ENCODE results near the gene TRPM4.
"Not testable (repeated sequence)": the region's sequence is repeated elsewhere in the genome, so short reads cannot be mapped to it uniquely, and the experiment has no call there.

Gene TRPM4

GRCh38 chr19:49168421-49168820 is 10.8 kb downstream of the TRPM4 start:
- Mint-ChIP-seq H3K27ac (no peak overlapping the region), H3K4me3 (no peak overlapping the region), H3K27me3 (ENCODE audit: low read depth) (peaks cover 5% of the 10 kb centered on the region), H3K9me3 (no peaks in the 10 kb centered on the region), H3K4me1 (ENCODE audit: low read depth) (no peaks in the 10 kb centered on the region), H3K36me3 (ENCODE audit: low read depth) (no peaks in the 10 kb centered on the region)
- DNase-seq (ENCODE audit: low spot score): no peak

GRCh38 chr19:49173198-49173597 is 15.6 kb downstream of the TRPM4 start:
- DNase-seq (ENCODE audit: low spot score): no peak
- H3K4me1 Mint-ChIP-seq (ENCODE audit: low read depth): peaks cover 4% of the 10 kb centered on the region
- H3K27me3 Mint-ChIP-seq (ENCODE audit: low read depth): no peaks in the 10 kb centered on the region
- no peak overlapping the region for H3K4me3 Mint-ChIP-seq
- no peaks in the 10 kb centered on the region for H3K9me3 Mint-ChIP-seq
- H3K27ac Mint-ChIP-seq: no peak overlapping the region
- no peaks in the 10 kb centered on the region for H3K36me3 Mint-ChIP-seq (ENCODE audit: low read depth)

GRCh38 chr19:49180659-49181058 is 23.1 kb downstream of the TRPM4 start:
- no peak overlapping the region for H3K27ac Mint-ChIP-seq
- H3K4me1 Mint-ChIP-seq (ENCODE audit: low read depth): peaks cover 4% of the 10 kb centered on the region
- H3K27me3 Mint-ChIP-seq (ENCODE audit: low read depth): no peaks in the 10 kb centered on the region
- no peak overlapping the region for H3K4me3 Mint-ChIP-seq
- DNase-seq (ENCODE audit: low spot score): no peak
- H3K36me3 Mint-ChIP-seq (ENCODE audit: low read depth): no peaks in the 10 kb centered on the region
- peaks cover 6% of the 10 kb centered on the region for H3K9me3 Mint-ChIP-seq

DNA sequence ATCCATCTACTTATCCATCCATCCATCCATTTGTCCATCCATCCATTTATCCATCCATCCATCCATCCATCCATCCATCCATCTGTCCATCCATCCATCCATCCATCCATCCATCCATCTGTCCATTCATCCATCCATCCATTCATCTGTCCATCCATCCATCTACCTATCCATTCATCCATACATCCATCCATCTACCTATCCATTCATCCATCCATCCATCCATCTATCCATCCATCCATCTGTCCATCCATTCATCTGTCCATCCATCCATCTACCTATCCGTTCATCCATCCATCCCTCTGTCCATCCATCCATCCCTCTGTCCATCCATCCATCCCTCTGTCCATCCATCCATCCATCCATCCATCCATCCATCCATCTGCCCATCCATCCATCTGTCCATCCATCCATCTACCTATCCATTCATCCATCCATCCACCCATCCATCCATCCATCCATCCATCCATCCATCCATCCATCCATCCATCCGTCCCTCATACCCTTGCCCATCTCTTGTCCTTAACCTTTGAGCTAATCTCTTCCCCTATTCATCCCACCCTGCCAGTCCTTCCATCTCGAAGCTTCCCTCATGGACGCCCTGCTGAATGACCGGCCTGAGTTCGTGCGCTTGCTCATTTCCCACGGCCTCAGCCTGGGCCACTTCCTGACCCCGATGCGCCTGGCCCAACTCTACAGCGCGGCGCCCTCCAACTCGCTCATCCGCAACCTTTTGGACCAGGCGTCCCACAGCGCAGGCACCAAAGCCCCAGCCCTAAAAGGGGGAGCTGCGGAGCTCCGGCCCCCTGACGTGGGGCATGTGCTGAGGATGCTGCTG is 24.6 kb downstream of the TRPM4 start:
- H3K27ac Mint-ChIP-seq; H3K9me3 Mint-ChIP-seq; H3K27me3 Mint-ChIP-seq (ENCODE audit: low read depth); H3K4me3 Mint-ChIP-seq; H3K36me3 Mint-ChIP-seq (ENCODE audit: low read depth); DNase-seq (ENCODE audit: low spot score); H3K4me1 Mint-ChIP-seq (ENCODE audit: low read depth): not testable (repeated sequence)

- H3K36me3 Mint-ChIP-seq (ENCODE audit: low read depth): no peaks in the 10 kb centered on the region
- H3K9me3 Mint-ChIP-seq: peaks cover 6% of the 10 kb centered on the region
- no peak overlapping the region for H3K27ac Mint-ChIP-seq
- no peak overlapping the region for H3K4me3 Mint-ChIP-seq
- H3K4me1 Mint-ChIP-seq (ENCODE audit: low read depth): no peaks in the 10 kb centered on the region
- no peak for DNase-seq (ENCODE audit: low spot score)
- no peaks in the 10 kb centered on the region for H3K27me3 Mint-ChIP-seq (ENCODE audit: low read depth)
These were observed 25.3 kb downstream of the TRPM4 start for GRCh38 chr19:49182848-49183375.

DNA sequence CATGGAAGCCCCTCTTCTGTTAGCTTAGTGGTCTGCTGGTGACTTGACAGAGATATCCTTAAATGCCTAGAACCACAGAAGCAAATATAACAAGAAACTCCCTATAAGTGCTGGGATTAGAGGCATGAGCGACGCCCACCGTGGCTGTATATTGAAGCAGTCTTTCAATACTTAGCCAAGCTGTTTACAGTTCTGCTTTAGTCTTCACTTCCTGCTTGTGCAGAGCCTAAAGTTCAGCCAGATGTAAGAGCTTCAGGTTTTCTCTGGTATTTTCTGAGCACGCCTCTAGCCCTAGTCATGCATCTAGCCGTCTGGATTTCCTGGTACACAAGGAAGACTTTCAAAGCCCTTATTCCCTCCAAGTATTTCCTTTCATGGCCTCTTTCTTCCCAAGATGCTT is 28.5 kb downstream of the TRPM4 start:
- Mint-ChIP-seq H3K4me1 (ENCODE audit: low read depth) (peaks cover 5% of the 10 kb centered on the region), H3K27ac (no peak overlapping the region), H3K36me3 (ENCODE audit: low read depth) (no peaks in the 10 kb centered on the region), H3K27me3 (ENCODE audit: low read depth) (no peaks in the 10 kb centered on the region), H3K9me3 (peaks cover 9% of the 10 kb centered on the region), H3K4me3 (no peak overlapping the region)
- no peak for DNase-seq (ENCODE audit: low spot score)

- H3K4me1 Mint-ChIP-seq (ENCODE audit: low read depth): peaks cover 5% of the 10 kb centered on the region
- H3K9me3 Mint-ChIP-seq: peaks cover 9% of the 10 kb centered on the region
- H3K36me3 Mint-ChIP-seq (ENCODE audit: low read depth): no peaks in the 10 kb centered on the region
- H3K27ac Mint-ChIP-seq: no peak overlapping the region
- no peak for DNase-seq (ENCODE audit: low spot score)
- H3K27me3 Mint-ChIP-seq (ENCODE audit: low read depth): no peaks in the 10 kb centered on the region
- no peak overlapping the region for H3K4me3 Mint-ChIP-seq
These were observed 31.1 kb downstream of the TRPM4 start for GRCh38 chr19:49188626-49189200.

DNA sequence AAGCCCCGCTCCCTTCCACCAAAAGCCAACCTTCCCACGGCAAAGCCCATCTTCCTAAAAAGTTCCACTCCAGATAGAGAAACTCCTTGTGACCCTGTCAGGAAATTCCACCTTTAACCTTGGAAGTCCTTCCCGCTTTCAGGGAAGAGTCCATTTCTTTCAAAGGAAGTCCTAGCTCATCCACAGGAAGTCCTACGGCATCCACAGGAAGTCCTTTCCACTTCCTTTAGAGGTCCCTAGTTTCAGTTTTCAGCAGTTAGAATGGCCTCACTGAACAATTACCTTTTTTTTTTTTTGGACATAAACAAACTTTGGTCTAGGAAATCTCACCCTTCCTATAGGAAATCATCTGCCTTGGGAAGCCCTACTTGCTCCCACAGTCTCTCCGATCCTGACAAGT is 31.7 kb downstream of the TRPM4 start:
- Mint-ChIP-seq H3K4me3 (no peak overlapping the region), H3K36me3 (ENCODE audit: low read depth) (no peaks in the 10 kb centered on the region), H3K4me1 (ENCODE audit: low read depth) (peaks cover 5% of the 10 kb centered on the region), H3K9me3 (peaks cover 4% of the 10 kb centered on the region), H3K27ac (peak overlapping the region; percentile 20), H3K27me3 (ENCODE audit: low read depth) (no peaks in the 10 kb centered on the region)
- DNase-seq (ENCODE audit: low spot score): no peak

DNA sequence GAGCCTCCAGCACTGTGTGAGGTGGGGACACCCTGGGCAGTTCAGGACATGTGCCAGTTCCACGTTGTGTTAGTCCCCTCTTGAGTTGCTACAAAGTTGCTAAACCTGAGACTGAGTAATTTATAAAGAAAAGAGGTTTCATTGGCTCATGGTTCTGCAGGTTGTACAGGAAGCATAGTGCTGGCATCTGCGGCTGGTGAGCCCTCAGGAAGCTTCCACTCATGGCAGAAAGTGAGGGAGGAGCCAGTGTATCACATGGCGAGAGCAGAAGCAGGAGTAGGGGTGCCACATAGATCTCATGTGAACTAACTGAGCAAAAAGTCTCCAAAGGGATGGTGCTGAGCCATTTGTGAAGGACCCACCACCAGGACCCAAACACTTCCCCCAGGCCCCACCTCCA is 33.2 kb downstream of the TRPM4 start:
- Mint-ChIP-seq H3K27ac (no peak overlapping the region), H3K9me3 (peaks cover 4% of the 10 kb centered on the region), H3K36me3 (ENCODE audit: low read depth) (no peaks in the 10 kb centered on the region), H3K27me3 (ENCODE audit: low read depth) (no peaks in the 10 kb centered on the region), H3K4me3 (no peak overlapping the region), H3K4me1 (ENCODE audit: low read depth) (peaks cover 5% of the 10 kb centered on the region)
- DNase-seq (ENCODE audit: low spot score): no peak

DNA sequence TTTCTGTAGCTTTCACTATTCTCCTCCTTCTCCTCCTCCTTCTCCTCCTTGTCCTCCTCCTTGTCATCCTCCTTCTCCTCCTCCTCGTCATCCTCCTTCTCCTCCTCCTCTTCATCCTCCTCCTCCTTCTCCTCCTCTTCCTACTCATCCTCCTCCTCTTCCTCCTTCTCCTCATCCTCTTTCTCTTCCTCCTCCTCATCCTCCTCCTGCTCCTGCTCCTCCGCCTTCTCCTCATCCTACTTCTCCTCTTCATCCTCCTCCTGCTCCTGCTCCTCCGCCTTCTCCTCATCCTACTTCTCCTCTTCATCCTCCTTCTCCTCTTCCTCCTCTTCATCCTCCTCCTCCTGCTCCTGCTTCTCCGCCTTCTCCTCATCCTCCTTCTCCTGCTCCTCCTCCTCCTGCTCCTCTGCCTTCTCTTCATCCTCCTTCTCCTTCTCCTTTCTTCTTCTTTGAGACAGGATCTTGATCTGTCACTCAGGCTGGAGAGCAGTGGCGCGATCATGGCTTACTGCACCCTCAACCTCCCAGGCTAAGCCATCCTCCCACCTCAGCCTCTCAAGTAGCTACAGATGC is 36.3 kb downstream of the TRPM4 start:
- Mint-ChIP-seq H3K9me3 (peaks cover 4% of the 10 kb centered on the region), H3K36me3 (ENCODE audit: low read depth) (no peaks in the 10 kb centered on the region), H3K4me1 (ENCODE audit: low read depth) (peaks cover 6% of the 10 kb centered on the region), H3K4me3 (no peak overlapping the region), H3K27me3 (ENCODE audit: low read depth) (no peaks in the 10 kb centered on the region), H3K27ac (no peak overlapping the region)
- no peak for DNase-seq (ENCODE audit: low spot score)

GRCh38 chr19:49194408-49194807 is 36.8 kb downstream of the TRPM4 start:
- H3K27me3 Mint-ChIP-seq (ENCODE audit: low read depth): no peaks in the 10 kb centered on the region
- no peak overlapping the region for H3K4me3 Mint-ChIP-seq
- H3K36me3 Mint-ChIP-seq (ENCODE audit: low read depth): no peaks in the 10 kb centered on the region
- no peak overlapping the region for H3K27ac Mint-ChIP-seq
- peaks cover 4% of the 10 kb centered on the region for H3K9me3 Mint-ChIP-seq
- DNase-seq (ENCODE audit: low spot score): no peak
- peaks cover 9% of the 10 kb centered on the region for H3K4me1 Mint-ChIP-seq (ENCODE audit: low read depth)

GRCh38 chr19:49196527-49197240 is 39.1 kb downstream of the TRPM4 start:
- Mint-ChIP-seq H3K4me1 (ENCODE audit: low read depth) (peaks cover 9% of the 10 kb centered on the region), H3K9me3 (no peaks in the 10 kb centered on the region), H3K27me3 (ENCODE audit: low read depth) (no peaks in the 10 kb centered on the region), H3K4me3 (no peak overlapping the region), H3K36me3 (ENCODE audit: low read depth) (no peaks in the 10 kb centered on the region), H3K27ac (no peak overlapping the region)
- DNase-seq (ENCODE audit: low spot score): no peak

- no peak overlapping the region for H3K27ac Mint-ChIP-seq
- no peak for DNase-seq (ENCODE audit: low spot score)
- peaks cover 9% of the 10 kb centered on the region for H3K4me1 Mint-ChIP-seq (ENCODE audit: low read depth)
- H3K27me3 Mint-ChIP-seq (ENCODE audit: low read depth): no peaks in the 10 kb centered on the region
- no peaks in the 10 kb centered on the region for H3K36me3 Mint-ChIP-seq (ENCODE audit: low read depth)
- no peak overlapping the region for H3K4me3 Mint-ChIP-seq
- no peaks in the 10 kb centered on the region for H3K9me3 Mint-ChIP-seq
These were observed 42.8 kb downstream of the TRPM4 start for GRCh38 chr19:49200238-49200862.

Measured in T-helper 2 cell treated with Interferon-gamma antibody and Interleukin-4, amounts not matched to agents 5 μg/mL and 100 μg/mL, for 36 hours (primary cell).